UCSD-AML1 (cell line): ENCODE results near the gene PIGQ.

Source experiments
- DNase-seq: peaks from one replicate; lab custom pipeline; 2025; ENCODE audit not compliant: unreplicated experiment; lab: John Stamatoyannopoulos, UW

PIGQ gene

GRCh38 chr16:598823-599739 is 29.3 kb downstream of the PIGQ start:
- DNase-seq: no peak

GRCh38 chr16:600781-601180 is 31.0 kb downstream of the PIGQ start:
- peak; percentile 27 for DNase-seq

- no peak for DNase-seq
Observed at GRCh38 chr16:603933-604332, 34.2 kb downstream of the PIGQ start.

DNA sequence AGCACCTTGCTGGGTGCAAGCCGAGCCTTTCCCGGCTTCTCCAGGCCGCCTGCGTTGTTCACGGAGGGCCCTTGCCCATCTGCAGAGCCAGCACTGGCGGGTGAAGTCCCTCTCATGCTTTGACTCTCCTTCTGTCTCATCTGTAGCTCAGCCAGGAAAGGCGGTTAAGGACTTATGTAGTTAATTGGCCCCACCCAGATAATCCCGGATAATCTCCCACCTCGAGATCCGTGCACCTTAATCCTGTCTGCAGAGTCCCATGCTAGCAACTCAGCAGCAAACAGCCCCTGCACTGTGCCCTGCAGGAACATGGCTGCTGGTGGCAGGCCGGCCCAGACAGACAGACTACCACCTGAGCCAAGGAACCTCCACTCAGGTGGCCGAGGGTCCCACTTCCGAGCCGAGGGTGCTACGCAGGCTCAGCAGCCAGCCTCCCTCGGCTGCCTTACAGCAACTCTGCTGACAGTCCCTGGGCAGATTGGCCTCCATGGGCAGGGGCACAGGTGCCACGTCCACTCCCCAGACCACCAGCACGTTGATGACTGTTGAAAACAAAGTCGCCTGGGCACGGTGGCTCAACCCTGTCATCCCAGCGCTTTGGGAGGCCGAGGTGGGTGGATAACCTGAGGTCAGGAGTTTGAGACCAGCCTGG is 37.0 kb downstream of the PIGQ start:
- DNase-seq: no peak

DNA sequence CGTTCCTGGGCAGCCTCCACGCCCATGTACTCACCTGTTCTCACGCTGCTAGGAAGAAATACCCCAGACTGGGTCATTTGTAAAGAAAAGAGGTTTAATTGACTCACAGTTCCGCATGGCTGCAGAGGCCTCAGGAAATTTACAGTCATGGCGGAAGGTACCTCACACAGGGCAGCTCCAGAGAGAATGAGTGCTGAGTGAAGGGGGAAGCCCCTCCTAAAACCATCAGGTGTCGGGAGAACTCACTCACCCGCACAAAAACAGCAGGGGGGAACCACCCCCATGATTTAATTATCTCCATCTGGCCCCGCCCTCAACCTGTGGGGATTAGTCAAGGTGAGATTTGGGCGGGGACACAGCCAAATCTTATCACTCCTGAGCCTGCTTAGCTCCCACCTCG is 38.3 kb downstream of the PIGQ start:
- no peak for DNase-seq

DNA sequence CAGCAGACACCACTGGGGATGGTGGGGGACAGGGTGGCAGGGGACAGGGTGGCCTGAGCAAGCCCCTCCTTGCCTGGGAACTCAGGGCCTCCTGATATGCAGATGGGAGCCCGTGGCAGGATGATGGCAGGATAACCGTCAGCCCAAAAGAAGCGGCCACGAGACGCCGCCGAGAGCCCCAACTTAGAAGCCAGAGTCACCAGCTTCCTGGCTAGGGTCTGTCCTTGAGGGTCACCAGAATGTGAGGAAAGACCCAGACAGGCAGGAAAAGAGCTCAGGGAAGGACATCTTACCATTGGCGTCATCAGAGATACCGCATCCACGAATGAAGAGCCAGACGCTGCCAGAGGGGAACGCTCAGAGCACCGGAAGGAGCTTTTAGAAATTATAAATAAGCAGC is 39.5 kb downstream of the PIGQ start:
- DNase-seq: no peak

- DNase-seq: no peak
Observed at GRCh38 chr16:609984-610383, 40.2 kb downstream of the PIGQ start.

- DNase-seq: peak; percentile 52
Observed at GRCh38 chr16:610513-611381, 41.0 kb downstream of the PIGQ start.

DNA sequence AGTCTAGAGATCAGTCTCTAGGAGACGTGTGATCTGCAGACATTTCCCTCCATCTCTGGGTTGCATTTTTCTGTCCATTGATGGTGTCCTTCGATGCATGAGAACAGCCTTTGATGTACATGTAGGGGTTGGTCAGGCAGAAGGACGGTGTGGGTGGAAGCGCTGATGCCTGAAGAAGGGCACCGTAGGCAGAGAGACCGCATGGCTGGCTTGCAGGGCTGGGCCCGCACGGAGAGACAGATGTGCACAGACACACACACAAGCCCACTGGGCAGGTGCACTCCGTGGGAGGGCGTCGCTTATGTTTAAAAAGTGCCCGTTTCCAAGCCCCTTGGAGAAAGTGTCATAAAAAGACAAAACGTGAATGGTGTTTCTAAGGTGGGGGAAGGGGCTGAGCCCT is 45.4 kb downstream of the PIGQ start:
- no peak for DNase-seq

DNA sequence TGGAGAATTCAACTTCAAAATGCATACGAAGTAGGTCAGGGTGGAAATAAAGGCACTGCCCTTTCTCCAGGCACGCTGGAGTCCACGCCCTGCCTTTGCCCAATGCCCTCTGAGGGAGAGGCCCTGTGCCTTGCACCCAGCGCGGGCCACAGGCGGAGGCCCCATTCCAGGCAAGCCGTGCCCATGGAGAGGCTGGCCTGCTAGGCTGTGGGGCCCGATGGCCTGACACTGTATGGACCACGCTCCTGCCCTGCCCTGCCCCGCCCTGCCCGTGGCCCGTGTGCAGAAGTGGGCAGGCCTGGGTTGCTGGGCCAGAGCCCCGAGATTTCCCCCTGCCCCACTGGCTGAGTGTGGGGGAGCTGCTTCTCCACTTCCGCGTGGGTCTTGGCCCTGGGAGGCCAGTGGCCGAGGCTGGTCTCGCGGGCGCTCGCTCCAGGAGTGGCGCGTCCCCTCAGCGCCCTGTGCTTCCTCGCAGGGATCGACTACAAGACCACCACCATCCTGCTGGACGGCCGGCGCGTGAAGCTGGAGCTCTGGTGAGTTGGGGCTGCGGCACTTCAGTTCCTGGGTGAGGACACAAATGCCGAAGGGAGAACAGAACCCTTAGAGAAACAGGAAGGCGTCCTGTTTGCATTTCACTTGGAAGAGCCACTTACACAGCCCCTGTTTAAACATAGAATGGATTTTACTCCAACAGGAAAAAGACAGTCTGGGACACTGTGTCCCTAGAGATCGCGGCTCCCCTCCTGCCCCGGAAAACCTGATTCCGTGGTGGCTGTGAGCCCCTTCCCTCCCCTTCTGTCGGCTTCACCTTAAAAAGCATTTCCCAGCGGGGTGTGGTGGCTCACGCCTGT is 47.2 kb downstream of the PIGQ start:
- DNase-seq: no peak

- DNase-seq: no peak
Observed at GRCh38 chr16:617855-618254, 48.1 kb downstream of the PIGQ start.

DNA sequence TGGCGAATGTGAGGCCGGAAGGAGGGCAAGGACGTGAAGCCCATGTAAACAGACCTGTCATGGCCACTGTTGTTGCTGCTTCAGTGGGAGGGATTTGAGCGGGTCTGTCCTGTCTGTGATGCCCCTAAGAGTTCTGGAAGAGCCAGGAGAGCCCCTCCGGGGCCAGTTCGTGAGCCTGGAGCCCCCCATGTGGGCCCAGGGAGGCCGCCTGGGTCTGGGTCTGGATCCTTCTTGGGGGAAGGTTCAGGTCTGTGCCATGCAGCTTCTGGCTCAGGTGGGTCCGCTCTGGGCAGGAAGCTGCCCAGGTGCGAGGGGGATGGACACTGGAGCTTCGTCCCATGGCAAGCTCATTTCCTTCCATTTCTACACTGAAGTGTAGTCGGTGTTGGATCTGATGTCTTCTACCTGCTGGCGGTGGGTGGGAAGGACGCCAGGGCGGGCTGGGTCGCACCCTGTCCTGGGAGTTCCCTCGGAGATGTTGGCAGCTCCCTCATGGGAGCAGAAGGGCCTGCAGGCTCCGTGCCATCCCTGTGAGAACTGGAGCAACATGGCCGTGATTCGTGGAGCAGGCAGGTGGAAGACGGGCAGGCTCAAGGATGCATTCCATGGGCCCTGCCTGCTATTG is 49.8 kb downstream of the PIGQ start:
- no peak for DNase-seq

GRCh38 chr16:620700-621525 is 51.1 kb downstream of the PIGQ start:
- DNase-seq: no peak

- no peak for DNase-seq
Observed at GRCh38 chr16:621526-622105, 51.8 kb downstream of the PIGQ start.

GRCh38 chr16:622920-623280 is 53.1 kb downstream of the PIGQ start:
- no peak for DNase-seq

DNA sequence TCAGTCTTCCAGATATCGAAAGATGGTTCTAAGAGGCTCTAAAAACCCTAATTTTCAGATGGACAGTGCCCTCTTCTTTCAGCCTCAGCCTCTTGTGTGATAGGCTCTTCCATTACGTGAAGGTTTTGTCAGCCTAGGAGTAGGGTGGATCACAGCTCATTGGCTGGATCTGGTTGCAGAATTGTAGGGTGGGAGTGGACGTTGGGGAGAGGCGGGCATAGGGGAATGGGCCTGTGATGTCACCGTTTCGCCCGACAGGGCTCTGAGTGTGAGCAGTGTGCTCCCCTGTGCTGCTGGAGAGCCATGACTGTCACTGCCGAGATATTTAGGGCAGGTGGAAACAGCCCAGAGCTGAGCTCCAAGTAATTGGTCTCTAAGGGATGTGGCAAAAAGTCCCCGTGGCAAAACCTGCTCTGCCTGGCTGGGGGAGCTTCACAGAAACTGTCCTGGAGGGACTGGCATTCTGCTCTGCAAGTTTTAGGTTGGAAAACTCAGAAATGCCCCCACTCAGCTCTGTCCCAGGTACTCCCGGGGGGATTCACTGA is 54.8 kb downstream of the PIGQ start:
- no peak for DNase-seq

GRCh38 chr16:625117-625976 is 55.6 kb downstream of the PIGQ start:
- no peak for DNase-seq
